ENCODE data around the gene ARHGEF2. TPM values are rescaled to one million over a fixed set of nuclear protein-coding genes. Genes with fewer than 3 reads are reported as not detected.
"Not testable (repeated sequence)": the region's sequence is repeated elsewhere in the genome, so short reads cannot be mapped to it uniquely, and the experiment has no call there.

ARHGEF2 gene
- polyA plus RNA-seq, 2 donors, result 15.9 to 26.6 TPM

DNA sequence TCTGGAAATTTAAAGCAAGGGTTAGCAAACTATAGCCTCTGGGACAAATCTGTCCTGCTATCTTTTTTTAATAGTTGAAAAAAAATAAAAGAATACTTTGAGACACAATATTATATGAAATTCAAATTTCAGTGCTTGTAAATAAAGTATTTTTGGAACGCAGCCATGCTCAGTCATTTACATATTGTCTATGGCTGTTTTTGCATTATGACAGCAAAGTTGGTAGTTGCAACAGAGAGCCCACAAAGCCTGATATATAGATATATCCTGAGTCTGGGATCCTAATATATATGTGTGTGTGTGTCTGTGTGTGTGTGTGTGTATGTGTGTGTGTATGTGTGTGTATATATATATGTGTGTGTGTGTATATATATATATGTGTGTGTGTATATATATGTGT is 21.6 kb upstream of the ARHGEF2 start:
- no peak overlapping the region for H3K4me3 ChIP-seq (ENCODE audit: low read depth in 1 of 2, low read length in 2 of 2)
- H3K27me3 ChIP-seq (ENCODE audit: control insufficient read depth in 1 of 2, insufficient read depth in 2 of 2, low read length in 2 of 2), result no peaks in the 10 kb centered on the region
- peaks cover 0 to 2% of the 10 kb centered on the region in 2 donors for H3K4me1 ChIP-seq (ENCODE audit: control insufficient read depth in 2 of 2, insufficient read depth in 2 of 2, low read length in 1 of 2)
- no peak overlapping the region for H3K27ac ChIP-seq (ENCODE audit: low read depth in 2 of 2, low read length in 1 of 2)
- no peaks in the 10 kb centered on the region for H3K9me3 ChIP-seq (ENCODE audit: control insufficient read depth in 2 of 2, insufficient read depth in 1 of 2, low read depth in 1 of 2, low read length in 1 of 2)
- WGBS, 2 donors, result 82 to 85% methylated on average over 1 of the region's 1 CpG
- H3K36me3 ChIP-seq (ENCODE audit: control insufficient read depth in 2 of 2, insufficient read depth in 2 of 2, low read length in 1 of 2), result no peaks in the 10 kb centered on the region

DNA sequence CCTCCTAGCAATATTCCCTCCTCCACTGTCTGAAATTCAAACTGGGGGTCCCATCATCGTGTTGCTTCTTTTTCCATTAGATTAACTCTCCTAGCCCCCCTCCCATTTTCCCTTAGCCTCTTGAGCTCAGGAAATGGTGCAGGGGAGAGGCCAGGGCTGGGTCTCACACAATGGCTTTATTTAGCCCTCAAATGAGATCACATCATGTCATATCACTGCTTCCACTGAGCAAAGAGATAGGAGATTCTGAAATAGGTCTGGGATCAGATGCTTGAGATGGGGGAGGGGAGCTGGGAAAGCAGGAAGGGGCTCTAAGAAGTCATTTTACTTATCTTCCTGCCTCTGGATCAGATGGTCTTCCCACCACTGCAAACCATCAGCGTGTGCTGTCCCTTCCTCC is 17.8 kb upstream of the ARHGEF2 start:
- Histone ChIP-seq H3K36me3 (ENCODE audit: control insufficient read depth in 2 of 2, insufficient read depth in 2 of 2, low read length in 1 of 2) (no peaks in the 10 kb centered on the region), H3K4me1 (ENCODE audit: control insufficient read depth in 2 of 2, insufficient read depth in 2 of 2, low read length in 1 of 2) (peaks cover 0 to 2% of the 10 kb centered on the region in 2 donors), H3K4me3 (ENCODE audit: low read depth in 1 of 2, low read length in 2 of 2) (no peak overlapping the region), H3K27me3 (ENCODE audit: control insufficient read depth in 1 of 2, insufficient read depth in 2 of 2, low read length in 2 of 2) (no peaks in the 10 kb centered on the region), H3K9me3 (ENCODE audit: control insufficient read depth in 2 of 2, insufficient read depth in 1 of 2, low read depth in 1 of 2, low read length in 1 of 2) (no peaks in the 10 kb centered on the region), H3K27ac (ENCODE audit: low read depth in 2 of 2, low read length in 1 of 2) (no peak overlapping the region)
- 39 to 55% methylated on average over 2 of the region's 2 CpGs for WGBS, 2 donors

DNA sequence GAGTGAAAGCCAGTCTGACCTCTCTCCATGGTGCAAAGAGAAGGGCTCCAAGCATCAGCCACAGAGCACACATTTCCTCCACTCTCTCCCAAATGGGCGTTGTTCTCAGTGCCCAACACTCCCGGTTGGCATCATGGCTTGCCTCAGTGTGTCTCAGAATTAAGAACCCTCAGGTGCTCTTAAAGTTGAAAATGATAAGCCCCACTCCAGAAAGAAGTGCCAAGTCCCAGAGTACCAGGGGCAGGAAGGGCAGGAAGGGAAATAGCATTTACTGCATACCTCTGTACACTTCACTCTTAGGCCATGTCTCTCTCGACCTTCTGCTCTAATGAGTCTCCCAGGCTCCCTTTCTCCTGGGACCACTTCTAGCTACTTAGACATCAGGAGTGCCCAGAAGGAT is 15.2 kb upstream of the ARHGEF2 start:
- Histone ChIP-seq H3K27ac (ENCODE audit: low read depth in 2 of 2, low read length in 1 of 2) (no peak overlapping the region), H3K9me3 (ENCODE audit: control insufficient read depth in 2 of 2, insufficient read depth in 1 of 2, low read depth in 1 of 2, low read length in 1 of 2) (no peaks in the 10 kb centered on the region), H3K4me1 (ENCODE audit: control insufficient read depth in 2 of 2, insufficient read depth in 2 of 2, low read length in 1 of 2) (no peaks in the 10 kb centered on the region), H3K27me3 (ENCODE audit: control insufficient read depth in 1 of 2, insufficient read depth in 2 of 2, low read length in 2 of 2) (no peaks in the 10 kb centered on the region), H3K4me3 (ENCODE audit: low read depth in 1 of 2, low read length in 2 of 2) (no peak overlapping the region), H3K36me3 (ENCODE audit: control insufficient read depth in 2 of 2, insufficient read depth in 2 of 2, low read length in 1 of 2) (no peaks in the 10 kb centered on the region)
- 79 to 87% methylated on average over 3 of the region's 3 CpGs for WGBS, 2 donors

DNA sequence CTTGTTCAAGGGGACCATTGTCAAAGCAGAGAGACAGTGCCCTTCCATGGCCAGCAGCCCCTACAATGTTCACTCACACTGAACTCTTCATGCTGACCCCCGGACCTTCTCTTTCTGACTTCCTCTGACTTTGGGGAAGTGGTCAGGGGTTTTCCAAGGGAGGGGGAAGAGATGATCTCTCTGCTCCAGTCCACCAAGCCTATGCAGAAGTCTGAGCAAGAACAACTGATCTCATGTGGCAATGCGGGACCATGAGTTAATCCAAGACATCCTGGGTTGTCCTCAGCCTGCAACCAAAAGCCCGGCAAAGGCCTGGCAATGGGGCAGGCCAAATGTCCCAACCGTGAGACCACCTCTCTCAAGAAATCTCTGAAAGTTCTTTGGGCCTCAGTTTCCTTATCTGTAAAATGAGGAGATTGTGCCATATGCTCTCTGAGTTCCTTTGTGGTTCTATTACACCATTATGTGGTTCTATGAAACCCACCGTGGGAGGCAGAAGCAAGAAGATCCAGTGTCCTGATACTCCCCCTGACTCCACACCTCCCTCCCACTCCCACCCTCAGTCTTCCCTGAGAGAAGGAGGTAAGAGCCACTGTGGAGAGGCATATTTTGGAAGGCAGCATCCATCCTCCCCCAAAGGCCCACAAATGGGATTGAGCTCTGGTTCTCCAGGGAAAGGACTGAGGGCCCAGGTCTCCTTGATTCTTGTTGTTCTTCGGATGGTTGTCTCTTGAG is 11.8 kb upstream of the ARHGEF2 start:
- Histone ChIP-seq H3K9me3 (ENCODE audit: control insufficient read depth in 2 of 2, insufficient read depth in 1 of 2, low read depth in 1 of 2, low read length in 1 of 2) (no peaks in the 10 kb centered on the region), H3K27ac (ENCODE audit: low read depth in 2 of 2, low read length in 1 of 2) (peak overlapping the region in 1 of 2 donors; percentile 26), H3K36me3 (ENCODE audit: control insufficient read depth in 2 of 2, insufficient read depth in 2 of 2, low read length in 1 of 2) (no peaks in the 10 kb centered on the region), H3K4me1 (ENCODE audit: control insufficient read depth in 2 of 2, insufficient read depth in 2 of 2, low read length in 1 of 2) (no peaks in the 10 kb centered on the region), H3K27me3 (ENCODE audit: control insufficient read depth in 1 of 2, insufficient read depth in 2 of 2, low read length in 2 of 2) (no peaks in the 10 kb centered on the region), H3K4me3 (ENCODE audit: low read depth in 1 of 2, low read length in 2 of 2) (no peak overlapping the region)
- WGBS, 2 donors, result 84 to 88% methylated on average over 6 of the region's 6 CpGs

- Histone ChIP-seq H3K27ac (ENCODE audit: low read depth in 2 of 2, low read length in 1 of 2) (peak overlapping the region in 1 of 2 donors; percentile 38), H3K9me3 (ENCODE audit: control insufficient read depth in 2 of 2, insufficient read depth in 1 of 2, low read depth in 1 of 2, low read length in 1 of 2) (no peaks in the 10 kb centered on the region), H3K27me3 (ENCODE audit: control insufficient read depth in 1 of 2, insufficient read depth in 2 of 2, low read length in 2 of 2) (no peaks in the 10 kb centered on the region), H3K4me1 (ENCODE audit: control insufficient read depth in 2 of 2, insufficient read depth in 2 of 2, low read length in 1 of 2) (peaks cover 0 to under 1% of the 10 kb centered on the region in 2 donors), H3K36me3 (ENCODE audit: control insufficient read depth in 2 of 2, insufficient read depth in 2 of 2, low read length in 1 of 2) (no peaks in the 10 kb centered on the region), H3K4me3 (ENCODE audit: low read depth in 1 of 2, low read length in 2 of 2) (peak overlapping the region; percentile 5 to 22)
- 20 to 26% methylated on average over 9 of the region's 9 CpGs for WGBS, 2 donors
These were observed 11.1 kb upstream of the ARHGEF2 start for GRCh38 chr1:155989242-155990004.

DNA sequence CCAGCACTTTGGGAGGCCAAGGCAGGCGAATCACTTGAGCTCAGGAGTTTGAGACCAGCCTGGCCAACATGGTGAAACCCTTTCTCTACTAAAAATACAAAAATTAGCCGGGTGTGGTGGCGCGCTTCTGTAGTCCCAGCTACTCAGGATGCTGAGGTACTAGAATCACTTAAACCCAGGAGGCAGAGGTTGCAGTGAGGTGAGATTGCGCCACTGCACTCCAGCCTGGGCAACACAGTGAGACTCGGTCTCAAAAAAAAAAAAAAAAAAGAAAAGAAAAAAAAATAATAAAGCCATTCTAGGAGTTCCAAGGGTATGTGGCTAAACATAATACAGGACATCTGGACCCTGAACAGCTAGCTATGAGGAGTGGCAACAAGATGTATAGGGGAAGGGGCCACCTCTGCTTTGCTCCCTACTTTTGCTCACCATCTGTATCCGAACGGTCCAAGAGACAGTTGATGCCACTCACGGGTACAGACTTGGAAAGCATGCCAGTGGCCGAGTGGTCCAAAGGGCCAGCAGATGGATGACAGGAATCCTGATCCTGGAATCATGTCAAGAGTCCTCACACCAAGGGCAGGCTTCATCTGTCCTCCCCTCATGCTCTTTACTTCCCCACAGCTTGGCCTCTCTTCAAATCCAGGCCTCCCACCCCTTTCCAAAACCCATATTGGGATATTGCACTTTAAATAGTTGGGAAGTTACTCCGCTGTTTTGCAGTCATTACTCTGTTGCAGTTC is 6.7 kb upstream of the ARHGEF2 start:
- not testable (repeated sequence) for H3K4me3 ChIP-seq (ENCODE audit: low read depth in 1 of 2, low read length in 2 of 2); H3K4me1 ChIP-seq (ENCODE audit: control insufficient read depth in 2 of 2, insufficient read depth in 2 of 2, low read length in 1 of 2); H3K36me3 ChIP-seq (ENCODE audit: control insufficient read depth in 2 of 2, insufficient read depth in 2 of 2, low read length in 1 of 2); H3K9me3 ChIP-seq (ENCODE audit: control insufficient read depth in 2 of 2, insufficient read depth in 1 of 2, low read depth in 1 of 2, low read length in 1 of 2); H3K27me3 ChIP-seq (ENCODE audit: control insufficient read depth in 1 of 2, insufficient read depth in 2 of 2, low read length in 2 of 2); H3K27ac ChIP-seq (ENCODE audit: low read depth in 2 of 2, low read length in 1 of 2)
- WGBS, 2 donors, result 82 to 85% methylated on average over 11 of the region's 11 CpGs

- Histone ChIP-seq H3K9me3 (ENCODE audit: control insufficient read depth in 2 of 2, insufficient read depth in 1 of 2, low read depth in 1 of 2, low read length in 1 of 2) (no peaks in the 10 kb centered on the region), H3K27me3 (ENCODE audit: control insufficient read depth in 1 of 2, insufficient read depth in 2 of 2, low read length in 2 of 2) (no peaks in the 10 kb centered on the region), H3K36me3 (ENCODE audit: control insufficient read depth in 2 of 2, insufficient read depth in 2 of 2, low read length in 1 of 2) (no peaks in the 10 kb centered on the region), H3K4me3 (ENCODE audit: low read depth in 1 of 2, low read length in 2 of 2) (no peak overlapping the region), H3K27ac (ENCODE audit: low read depth in 2 of 2, low read length in 1 of 2) (no peak overlapping the region), H3K4me1 (ENCODE audit: control insufficient read depth in 2 of 2, insufficient read depth in 2 of 2, low read length in 1 of 2) (peaks cover 2 to 9% of the 10 kb centered on the region in 2 donors)
- whole genome bisulfite sequencing, 2 donors, result 76 to 79% methylated on average over 7 of the region's 7 CpGs
These were observed 6.0 kb upstream of the ARHGEF2 start for GRCh38 chr1:155984341-155984740.

GRCh38 chr1:155983191-155984024 is 5.1 kb upstream of the ARHGEF2 start:
- no peak overlapping the region for H3K4me3 ChIP-seq (ENCODE audit: low read depth in 1 of 2, low read length in 2 of 2)
- no peaks in the 10 kb centered on the region for H3K36me3 ChIP-seq (ENCODE audit: control insufficient read depth in 2 of 2, insufficient read depth in 2 of 2, low read length in 1 of 2)
- no peaks in the 10 kb centered on the region for H3K27me3 ChIP-seq (ENCODE audit: control insufficient read depth in 1 of 2, insufficient read depth in 2 of 2, low read length in 2 of 2)
- no peaks in the 10 kb centered on the region for H3K9me3 ChIP-seq (ENCODE audit: control insufficient read depth in 2 of 2, insufficient read depth in 1 of 2, low read depth in 1 of 2, low read length in 1 of 2)
- WGBS, 2 donors, result 44 to 46% methylated on average over 4 of the region's 4 CpGs
- peak overlapping the region; percentile 49 to 56 for H3K27ac ChIP-seq (ENCODE audit: low read depth in 2 of 2, low read length in 1 of 2)
- H3K4me1 ChIP-seq (ENCODE audit: control insufficient read depth in 2 of 2, insufficient read depth in 2 of 2, low read length in 1 of 2), result peaks cover 2 to 9% of the 10 kb centered on the region in 2 donors

- no peaks in the 10 kb centered on the region for H3K9me3 ChIP-seq (ENCODE audit: control insufficient read depth in 2 of 2, insufficient read depth in 1 of 2, low read depth in 1 of 2, low read length in 1 of 2)
- peak overlapping the region in 1 of 2 donors; percentile 59 for H3K27ac ChIP-seq (ENCODE audit: low read depth in 2 of 2, low read length in 1 of 2)
- peaks cover 2 to 12% of the 10 kb centered on the region in 2 donors for H3K4me1 ChIP-seq (ENCODE audit: control insufficient read depth in 2 of 2, insufficient read depth in 2 of 2, low read length in 1 of 2)
- WGBS, 2 donors, result 61 to 67% methylated on average over 7 of the region's 7 CpGs
- no peaks in the 10 kb centered on the region for H3K27me3 ChIP-seq (ENCODE audit: control insufficient read depth in 1 of 2, insufficient read depth in 2 of 2, low read length in 2 of 2)
- H3K36me3 ChIP-seq (ENCODE audit: control insufficient read depth in 2 of 2, insufficient read depth in 2 of 2, low read length in 1 of 2), result no peaks in the 10 kb centered on the region
- H3K4me3 ChIP-seq (ENCODE audit: low read depth in 1 of 2, low read length in 2 of 2), result no peak overlapping the region
These were observed 3.8 kb upstream of the ARHGEF2 start for GRCh38 chr1:155982106-155982505.

All from esophagus (tissue), 2 donors.